ENCODE results near the gene GPX1. TPM values are rescaled to one million over a fixed set of nuclear protein-coding genes. Genes with fewer than 3 reads are reported as not detected.

Gene GPX1
- total RNA-seq, 1 donor from 2014 or later: 57.6 TPM

DNA sequence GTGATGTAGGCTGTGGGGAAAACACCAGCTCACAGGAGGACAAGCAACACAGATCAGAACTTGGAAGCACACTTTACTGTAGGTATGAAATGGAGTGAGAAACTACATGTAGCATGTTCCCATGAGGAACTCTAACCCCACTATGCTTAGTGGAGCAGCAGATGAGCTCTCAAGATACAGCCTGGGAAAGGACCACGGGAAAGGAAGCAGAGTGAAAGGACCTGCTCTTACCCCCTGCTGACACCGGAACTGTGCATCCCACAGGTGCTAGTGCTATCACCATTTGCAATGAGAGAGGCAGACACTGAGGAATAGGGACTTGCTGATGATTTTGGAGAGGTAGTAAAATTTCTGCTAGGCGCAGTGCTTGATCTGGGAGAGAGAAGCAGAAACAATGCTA lies 46.9 kb downstream of the GPX1 start:
- no peak for DNase-seq

- DNase-seq: no peak
These were observed 47.5 kb downstream of the GPX1 start for GRCh38 chr3:49310677-49311076.

Other genes starting within 250 kb of the GPX1 start
- gene USP19, start 237.5 kb downstream of the GPX1 start, total RNA-seq: 49.0 TPM
- gene LAMB2, start 225.3 kb downstream of the GPX1 start, total RNA-seq: 47.6 TPM
- gene CCDC71, start 192.0 kb downstream of the GPX1 start, total RNA-seq: 18.6 TPM
- 11.7 TPM for gene KLHDC8B, start 186.8 kb downstream of the GPX1 start, total RNA-seq
- gene C3orf62, start 81.1 kb downstream of the GPX1 start, total RNA-seq: 3.9 TPM
- 22.9 TPM for gene USP4, start 18.3 kb downstream of the GPX1 start, total RNA-seq
- gene RHOA, start 53.6 kb upstream of the GPX1 start, total RNA-seq: 146 TPM
- gene TCTA, start 54.1 kb upstream of the GPX1 start, total RNA-seq: 10.1 TPM
- gene AMT, start 64.1 kb upstream of the GPX1 start, total RNA-seq: 0.62 TPM
- gene NICN1, start 71.0 kb upstream of the GPX1 start, total RNA-seq: 12.3 TPM
- gene DAG1, start 111.9 kb upstream of the GPX1 start, total RNA-seq: 21.2 TPM
- 7.3 TPM for gene BSN, start 196.1 kb upstream of the GPX1 start, total RNA-seq

All from occipital lobe (tissue), 2 donors.